Stomach (tissue), 4 donors: ENCODE measurements around the gene CNTNAP3B.
"Not testable (repeated sequence)": the region's sequence is repeated elsewhere in the genome, so short reads cannot be mapped to it uniquely, and the experiment has no call there.

Source experiments
- CTCF ChIP-seq, 7 experiments: fragments of 450-650 bp in 4 of 7; fragments of 200-600 bp in 3 of 7; sonication (generic) in 3 of 7; IDR thresholded peaks; one replicate each; pipeline ENCODE4 v1.5.1; 2016 to 2019; ENCODE audit warnings: antibody characterized with exemption in 7 of 7, control low read depth in 2 of 7, mild to moderate bottlenecking in 1 of 7
- EP300 ChIP-seq: sonication (generic); formaldehyde crosslinking; IDR thresholded peaks from one replicate; pipeline ENCODE4 v1.6.1; 2017; ENCODE audit warnings: antibody characterized with exemption
- POLR2A ChIP-seq, 4 donors: fragments of 450-650 bp; IDR thresholded peaks; one replicate each; pipeline ENCODE4 v1.6.1; 2016; ENCODE audit warnings: antibody characterized with exemption in 4 of 4, control low read depth in 2 of 4, mild to moderate bottlenecking in 1 of 4, moderate library complexity in 1 of 4
- POLR2AphosphoS5 ChIP-seq, 3 donors: sonication (generic); formaldehyde crosslinking; IDR thresholded peaks; one replicate each; pipeline ENCODE4 v1.6.1; 2016; ENCODE audit warnings: antibody characterized with exemption in 3 of 3

GRCh38 chr9:42018220-42018922 lies 110.9 kb downstream of the CNTNAP3B start:
- TF ChIP-seq CTCF (IDR thresholded peaks at IDR 0.05); POLR2AphosphoS5 (IDR thresholded peaks at IDR 0.05); EP300; POLR2A (IDR thresholded peaks at IDR 0.05): not testable (repeated sequence)
